SKM-1 (cell line): ENCODE data around the gene GLB1L2.
"Not testable (repeated sequence)": the region's sequence is repeated elsewhere in the genome, so short reads cannot be mapped to it uniquely, and the experiment has no call there.

Source experiments
- DNase-seq: peaks from one replicate; lab custom pipeline; 2025; ENCODE audit not compliant: unreplicated experiment; lab: John Stamatoyannopoulos, UW

GLB1L2 gene

DNA sequence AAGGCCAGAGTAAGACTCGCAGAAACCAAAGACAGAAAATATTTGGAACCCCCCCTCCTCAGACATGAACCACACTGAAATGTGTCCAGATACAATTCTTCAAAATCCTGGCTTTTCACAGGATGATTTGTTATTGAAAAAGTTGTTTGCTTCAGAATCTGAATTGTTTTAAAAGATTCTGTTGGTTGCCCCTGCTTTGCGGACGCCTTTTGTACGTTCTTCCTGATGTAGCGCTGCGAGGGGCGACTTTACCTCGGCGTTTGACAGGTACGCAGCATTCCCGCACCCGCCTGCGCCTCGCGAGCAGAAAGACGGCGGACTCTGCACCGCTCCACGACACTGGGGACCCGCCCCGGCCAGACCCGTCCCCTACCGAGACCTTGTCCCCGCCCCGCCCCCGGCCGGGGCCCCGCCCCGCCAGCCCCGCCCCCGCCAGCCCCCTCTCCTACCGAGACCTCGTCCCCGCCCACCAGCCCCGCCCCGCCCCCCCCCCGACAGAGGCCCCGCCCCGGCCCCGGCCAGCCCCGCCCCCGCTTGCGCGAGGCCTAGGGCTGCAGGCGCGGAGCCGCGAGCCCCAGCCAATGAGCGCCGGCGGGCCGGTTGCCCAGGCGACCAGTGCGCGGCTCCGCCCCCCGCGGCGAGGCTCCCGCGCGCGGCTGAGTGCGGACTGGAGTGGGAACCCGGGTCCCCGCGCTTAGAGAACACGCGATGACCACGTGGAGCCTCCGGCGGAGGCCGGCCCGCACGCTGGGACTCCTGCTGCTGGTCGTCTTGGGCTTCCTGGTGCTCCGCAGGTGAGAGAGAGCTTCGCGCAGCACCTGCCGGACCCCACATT lies at the start of gene GLB1L2:
GLB1L2 (plus strand) TSS at position 635 of the 835 bp plus-strand sequence; CDS start at position 709, 74 bp downstream.
- DNase-seq, result peak; percentile 79

- DNase-seq, result no peak
Measured at GRCh38 chr11:134282121-134283045, 49.4 kb upstream of the GLB1L2 start.

DNA sequence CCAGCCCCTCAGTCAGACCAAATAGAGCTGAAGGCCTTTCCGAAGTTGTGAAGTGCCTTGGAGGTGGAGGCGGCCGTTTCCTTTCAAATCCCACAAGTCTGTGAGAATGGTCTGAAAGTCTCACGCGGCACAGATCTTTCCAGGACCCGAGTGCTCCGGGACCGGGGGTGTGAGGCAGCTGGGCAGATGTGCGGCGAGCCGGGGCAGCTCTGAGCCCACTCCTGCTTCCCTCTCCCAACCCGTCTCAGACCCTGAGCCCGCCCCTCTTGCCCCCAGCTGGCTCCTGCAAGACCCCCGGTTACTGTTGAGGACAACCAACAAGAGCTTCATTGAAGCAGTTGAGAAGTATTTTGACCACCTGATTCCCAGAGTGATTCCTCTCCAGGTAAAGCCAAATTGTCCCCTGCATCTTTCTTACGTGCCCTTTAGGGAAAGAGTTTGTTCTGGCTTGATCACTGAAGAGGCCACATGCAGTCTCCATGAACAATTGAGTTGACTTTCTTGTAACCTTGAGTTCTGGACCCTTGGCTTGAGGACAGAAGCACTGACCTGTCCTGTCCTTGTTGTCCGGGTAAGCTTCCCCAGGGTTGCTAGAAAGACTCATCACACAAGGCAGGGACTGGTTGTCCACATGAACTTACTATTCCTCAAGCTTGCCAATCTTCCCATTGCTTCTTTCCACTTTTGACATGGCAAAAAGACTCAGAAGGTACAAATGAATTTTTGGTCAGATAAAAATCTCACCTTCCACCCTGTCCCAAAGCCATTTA lies 48.1 kb upstream of the GLB1L2 start:
- DNase-seq, result no peak

- DNase-seq, result not testable (repeated sequence)
Measured at GRCh38 chr11:134284349-134284748, 47.4 kb upstream of the GLB1L2 start.

- no peak for DNase-seq
Measured at GRCh38 chr11:134287561-134287960, 44.2 kb upstream of the GLB1L2 start.

- no peak for DNase-seq
Measured at GRCh38 chr11:134288486-134288885, 43.3 kb upstream of the GLB1L2 start.

DNA sequence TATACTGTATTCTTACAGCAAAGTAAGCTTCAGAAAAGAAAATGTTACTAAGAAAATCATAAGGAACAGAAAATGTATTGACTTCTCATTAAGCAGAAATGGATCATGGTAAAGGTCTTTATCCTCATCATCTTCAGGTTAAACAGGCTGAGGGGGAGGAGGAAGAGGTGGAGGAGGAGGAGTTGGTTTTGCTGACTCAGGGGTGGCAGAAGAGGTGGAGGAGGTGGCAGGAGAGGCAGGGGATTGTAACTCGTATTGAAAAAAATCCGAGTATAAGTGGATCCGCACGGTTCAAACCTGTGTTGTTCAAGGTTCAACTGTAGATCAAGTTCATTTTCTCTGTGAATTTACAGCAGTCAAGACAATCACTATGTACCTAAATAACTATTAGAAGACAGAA lies 42.6 kb upstream of the GLB1L2 start:
- no peak for DNase-seq

- no peak for DNase-seq
Measured at GRCh38 chr11:134289789-134290188, 42.0 kb upstream of the GLB1L2 start.

- no peak for DNase-seq
Measured at GRCh38 chr11:134290646-134291045, 41.1 kb upstream of the GLB1L2 start.

DNA sequence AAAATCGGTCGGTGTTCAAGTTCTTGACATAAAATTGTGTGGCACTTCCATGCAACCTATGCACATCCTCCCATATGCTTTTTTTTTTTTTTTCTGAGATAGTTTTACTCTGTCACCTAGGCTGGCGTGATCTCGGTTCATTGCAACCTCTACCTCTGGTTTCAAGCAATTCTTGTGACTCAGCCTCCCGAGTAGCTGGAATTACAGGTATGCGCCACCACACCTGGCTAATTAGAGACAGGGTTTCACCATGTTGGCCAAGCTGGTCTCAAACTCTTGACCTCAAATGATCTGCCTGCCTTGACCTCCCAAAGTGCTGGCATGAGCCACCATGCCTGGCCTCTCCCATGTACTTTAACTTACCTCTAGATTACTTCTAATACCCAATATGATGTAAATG lies 40.6 kb upstream of the GLB1L2 start:
- no peak for DNase-seq

GRCh38 chr11:134292661-134293060 lies 39.1 kb upstream of the GLB1L2 start:
- no peak for DNase-seq

- DNase-seq, result no peak
Measured at GRCh38 chr11:134293119-134294113, 38.4 kb upstream of the GLB1L2 start.

GRCh38 chr11:134294664-134295063 lies 37.1 kb upstream of the GLB1L2 start:
- DNase-seq, result no peak

- DNase-seq, result no peak
Measured at GRCh38 chr11:134312223-134312622, 19.6 kb upstream of the GLB1L2 start.

- DNase-seq, result no peak
Measured at GRCh38 chr11:134312807-134313206, 19.0 kb upstream of the GLB1L2 start.

DNA sequence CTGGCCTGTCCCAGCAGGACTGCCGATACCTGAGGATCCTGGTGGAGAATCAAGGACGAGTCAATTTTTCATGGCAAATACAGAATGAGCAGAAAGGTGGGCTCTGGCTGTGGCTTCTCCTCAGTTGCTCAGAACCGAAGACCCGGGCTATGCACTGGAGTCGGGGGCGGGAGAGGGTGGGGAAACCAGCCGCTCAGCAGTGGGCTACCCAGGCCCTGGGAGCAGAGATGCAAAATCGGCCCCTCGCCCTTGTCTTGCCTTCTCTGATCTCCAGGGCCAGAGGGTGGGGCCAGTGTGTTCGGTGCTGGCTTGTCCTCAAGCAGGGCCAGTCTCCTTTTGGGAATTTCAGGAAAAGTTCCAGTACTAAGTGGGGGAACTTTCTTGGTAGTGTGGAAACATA lies 18.4 kb upstream of the GLB1L2 start:
- DNase-seq, result no peak

- no peak for DNase-seq
Measured at GRCh38 chr11:134313821-134314607, 17.8 kb upstream of the GLB1L2 start.

- DNase-seq, result no peak
Measured at GRCh38 chr11:134317103-134317502, 14.7 kb upstream of the GLB1L2 start.

GRCh38 chr11:134321373-134321772 lies 10.4 kb upstream of the GLB1L2 start:
- not testable (repeated sequence) for DNase-seq
